Right lobe of liver (tissue), 6 donors: Measurements from ENCODE around the gene RIMBP2. TPM values are rescaled to one million over a fixed set of nuclear protein-coding genes. Genes with fewer than 3 reads are reported as not detected.

Experiments
- ATAC-seq, 4 donors: fragments of 200-7000 bp; cut with Tn5 transposase; one replicate each; pipeline ENCODE4 v1.9.1; 2020; ENCODE audit warnings: mild to moderate bottlenecking in 4 of 4, moderate library complexity in 4 of 4
- DNase-seq, 3 donors: peaks; one replicate each; pipeline ENCODE4 v3.0.0-alpha.2; 2020
- H3K27ac ChIP-seq, 3 donors: fragments of 200-600 bp; one replicate each; pipeline ENCODE4 v1.8.0; 2022
- H3K27me3 ChIP-seq, 2 donors: fragments of 200-600 bp; one replicate each; pipeline ENCODE4 v1.8.0; 2022
- H3K36me3 ChIP-seq, 4 donors: fragments of 200-600 bp; sonication (generic) in 1 of 4; one replicate each; pipeline versions ENCODE4 v1.5.1 to v1.8.0; 2017 to 2022; ENCODE audit warnings: control low read depth in 1 of 4
- H3K4me1 ChIP-seq, 4 donors: fragments of 200-600 bp; sonication (generic) in 1 of 4; one replicate each; pipeline versions ENCODE4 v1.5.1 to v1.8.0; 2017 to 2022; ENCODE audit warnings: control low read depth in 1 of 4
- H3K4me3 ChIP-seq, 3 donors: fragments of 200-600 bp; one replicate each; pipeline ENCODE4 v1.8.0; 2022
- H3K9me3 ChIP-seq, 4 donors: fragments of 200-600 bp; sonication (generic) in 1 of 4; one replicate each; pipeline versions ENCODE4 v1.5.1 to v1.8.0; 2017 to 2022; ENCODE audit warnings: control low read depth in 1 of 4
- CTCF ChIP-seq, 4 donors: fragments of 200-600 bp in 3 of 4; fragments of 450-650 bp in 1 of 4; IDR thresholded peaks; one replicate each; pipeline versions ENCODE4 v1.5.1 to v1.8.0; 2016 to 2022; ENCODE audit warnings: antibody characterized with exemption in 4 of 4, mild to moderate bottlenecking in 2 of 4
- POLR2A ChIP-seq: fragments of 450-650 bp; IDR thresholded peaks from one replicate; pipeline ENCODE4 v1.6.1; 2017; ENCODE audit warnings: antibody characterized with exemption, mild to moderate bottlenecking
- WGBS: methylation state at CpG from one replicate; pipeline ENCODE4 v1.1.6; 2018; ENCODE audit warnings: low coverage, low lambda C conversion rate; ENCODE audit not compliant: insufficient coverage; ENCODE audit errors: missing lambda C conversion rate; 5-methylcytosine and 5-hydroxymethylcytosine counted together
- intact Hi-C, 2 donors: fragments of 100-400 bp; cut with DNase I; formaldehyde crosslinking; loops; one replicate each; pipeline versions ENCODE4 v1.11.2 to v1.14.1; 2022
- total RNA-seq, 6 experiments: library from RNA; depleted of rRNA in 2 of 6; stranded (reverse); fragments of >200 nt in 2 of 6; fragmentation: NEBNext Ultra II Directional in 3 of 6; extraction: Animal tissue kit (Norgen Biotek cat#: 25700) in 3 of 6; gene quantifications; one replicate each; pipeline versions ENCODE4 v1.1.0 to v1.2.4, GENCODE V29; 2016 to 2023
- donor health status: DM: no; HTN: yes; CAD: no.
- donor health status: DM: no; HTN: no; CAD: no.
- donor health status: DM: no; HTN: no; CAD: no.
- donor health status: DM: no; HTN: yes; CAD: no.
- donor health status: DM: no; HTN: yes; CAD: no.

The RIMBP2 gene
- total RNA-seq, 6 experiments from 2014 or later = 0.04 to 0.19 TPM; not detected in 4

GRCh38 chr12:130667421-130667960 lies 48.6 kb downstream of the RIMBP2 start:
- H3K27me3 ChIP-seq = no peaks in the 10 kb centered on the region
- WGBS = 78% methylated on average over 3 of the region's 7 CpGs
- TF ChIP-seq CTCF (IDR thresholded peaks at IDR 0.05) (no peak), POLR2A (no peak)
- H3K27ac ChIP-seq = no peak overlapping the region
- H3K4me3 ChIP-seq = no peak overlapping the region
- H3K36me3 ChIP-seq = no peaks in the 10 kb centered on the region
- no peaks in the 10 kb centered on the region for H3K4me1 ChIP-seq
- DNase-seq = peak in 1 of 3 donors; percentile 25
- intact Hi-C loops = no loop called here
- no peak for ATAC-seq
- no peaks in the 10 kb centered on the region for H3K9me3 ChIP-seq

GRCh38 chr12:130666645-130667044 lies 49.5 kb downstream of the RIMBP2 start:
- H3K36me3 ChIP-seq = no peaks in the 10 kb centered on the region
- DNase-seq (no peak), ATAC-seq (no peak)
- H3K27me3 ChIP-seq = no peaks in the 10 kb centered on the region
- no peak for TF ChIP-seq CTCF (IDR thresholded peaks at IDR 0.05)
- TF ChIP-seq POLR2A = no peak
- H3K9me3 ChIP-seq = no peaks in the 10 kb centered on the region
- no peak overlapping the region for H3K27ac ChIP-seq
- intact Hi-C loops = no loop called here
- no peaks in the 10 kb centered on the region for H3K4me1 ChIP-seq
- WGBS = 23% methylated on average over 1 of the region's 1 CpG
- no peak overlapping the region for H3K4me3 ChIP-seq

GRCh38 chr12:130665753-130666152 lies 50.3 kb downstream of the RIMBP2 start:
- ATAC-seq (no peak), DNase-seq (no peak)
- Histone ChIP-seq H3K9me3 (no peaks in the 10 kb centered on the region), H3K4me3 (no peak overlapping the region), H3K27ac (no peak overlapping the region), H3K27me3 (no peaks in the 10 kb centered on the region), H3K4me1 (no peaks in the 10 kb centered on the region), H3K36me3 (no peaks in the 10 kb centered on the region)
- intact Hi-C loops = no loop called here
- TF ChIP-seq CTCF (IDR thresholded peaks at IDR 0.05) = no peak
- no peak for TF ChIP-seq POLR2A
- 80% methylated on average over 1 of the region's 3 CpGs for WGBS

GRCh38 chr12:130664772-130665171 lies 51.3 kb downstream of the RIMBP2 start:
- intact Hi-C loops = no loop called here
- WGBS = no CpG with 5 or more reads among the region's 8 CpGs
- no peak overlapping the region for H3K27ac ChIP-seq
- H3K36me3 ChIP-seq = no peaks in the 10 kb centered on the region
- H3K4me1 ChIP-seq = no peaks in the 10 kb centered on the region
- DNase-seq (no peak), ATAC-seq (no peak)
- no peak overlapping the region for H3K4me3 ChIP-seq
- no peak for TF ChIP-seq POLR2A
- no peak for TF ChIP-seq CTCF (IDR thresholded peaks at IDR 0.05)
- H3K9me3 ChIP-seq = no peaks in the 10 kb centered on the region
- no peaks in the 10 kb centered on the region for H3K27me3 ChIP-seq

- ATAC-seq (no peak), DNase-seq (no peak)
- no peaks in the 10 kb centered on the region for H3K9me3 ChIP-seq
- H3K27me3 ChIP-seq = no peaks in the 10 kb centered on the region
- H3K4me3 ChIP-seq = no peak overlapping the region
- TF ChIP-seq CTCF (IDR thresholded peaks at IDR 0.05) (no peak), POLR2A (no peak)
- intact Hi-C loops = no loop called here
- no peaks in the 10 kb centered on the region for H3K36me3 ChIP-seq
- H3K4me1 ChIP-seq = no peaks in the 10 kb centered on the region
- no peak overlapping the region for H3K27ac ChIP-seq
- 84% methylated on average over 7 of the region's 20 CpGs for WGBS
Measured at GRCh38 chr12:130664252-130664651, 51.8 kb downstream of the RIMBP2 start.
